Esophagus (tissue), 2 donors: ENCODE data around the gene IER5L. TPM values are rescaled to one million over a fixed set of nuclear protein-coding genes. Genes with fewer than 3 reads are reported as not detected.

ENCODE experiments used
- H3K27ac ChIP-seq, 2 donors: one replicate each; pipeline ENCODE4 v1.5.1; 2013; ENCODE audit warnings: low read depth in 2 of 2, mild to moderate bottlenecking in 2 of 2, inconsistent platforms in 1 of 2, low read length in 1 of 2, moderate library complexity in 1 of 2
- H3K27me3 ChIP-seq, 2 donors: one replicate each; pipeline ENCODE4 v1.6.1; 2013; ENCODE audit warnings: low read length in 2 of 2, control low read depth in 1 of 2, mild to moderate bottlenecking in 1 of 2; ENCODE audit not compliant: insufficient read depth in 2 of 2, control insufficient read depth in 1 of 2
- H3K36me3 ChIP-seq, 2 donors: one replicate each; pipeline ENCODE4 v1.6.1; 2013; ENCODE audit warnings: low read length in 1 of 2; ENCODE audit not compliant: control insufficient read depth in 2 of 2, insufficient read depth in 2 of 2
- H3K4me1 ChIP-seq, 2 donors: one replicate each; pipeline ENCODE4 v1.6.1; 2013; ENCODE audit warnings: low read length in 1 of 2; ENCODE audit not compliant: control insufficient read depth in 2 of 2, insufficient read depth in 2 of 2
- H3K4me3 ChIP-seq, 2 donors: one replicate each; pipeline ENCODE4 v1.5.1; 2013; ENCODE audit warnings: low read length in 2 of 2, mild to moderate bottlenecking in 2 of 2, low read depth in 1 of 2, moderate library complexity in 1 of 2
- H3K9me3 ChIP-seq, 2 donors: one replicate each; pipeline ENCODE4 v1.6.1; 2013; ENCODE audit warnings: mild to moderate bottlenecking in 2 of 2, low read depth in 1 of 2, low read length in 1 of 2, moderate library complexity in 1 of 2; ENCODE audit not compliant: control insufficient read depth in 2 of 2, insufficient read depth in 1 of 2
- WGBS, 2 donors: extraction: QIAGEN DNeasy Blood & Tissue Kit; methylation state at CpG; one replicate each; pipeline ENCODE4 v1.1.7; 2013; 5-methylcytosine and 5-hydroxymethylcytosine counted together
- polyA plus RNA-seq, 2 donors: library from polyadenylated mRNA; stranded (reverse); fragments of 200-250 nt; gene quantifications; one replicate each; pipeline ENCODE4 v1.2.3, GENCODE V29; 2013
- donor health status: healthy with polysubstance abuse.
- donor health status: Bipolar disorder and iron deficiency.

Gene IER5L
- polyA plus RNA-seq, 2 donors: 5.4 to 8.4 TPM

GRCh38 chr9:129128689-129129088, 49.4 kb downstream of the IER5L start:
- 91% methylated on average over 5 of the region's 5 CpGs for WGBS, 2 donors
- peaks cover 0 to 2% of the 10 kb centered on the region in 2 donors for H3K4me1 ChIP-seq
- H3K36me3 ChIP-seq: peaks cover 0 to 17% of the 10 kb centered on the region in 2 donors

GRCh38 chr9:129126749-129127618, 51.1 kb downstream of the IER5L start:
- H3K4me3 ChIP-seq: no peak overlapping the region
- H3K27ac ChIP-seq: peak overlapping the region; percentile 30 to 37
- peaks cover 5 to 23% of the 10 kb centered on the region in 2 donors for H3K36me3 ChIP-seq
- 72 to 73% methylated on average over 10 of the region's 10 CpGs for WGBS, 2 donors
- no peaks in the 10 kb centered on the region for H3K27me3 ChIP-seq
- H3K4me1 ChIP-seq: peaks cover 0 to 2% of the 10 kb centered on the region in 2 donors
- no peaks in the 10 kb centered on the region for H3K9me3 ChIP-seq

More at GRCh38 chr9:129128689-129129088, 49.4 kb downstream of the IER5L start:
- Histone ChIP-seq H3K4me3 (no peak overlapping the region), H3K27me3 (no peaks in the 10 kb centered on the region), H3K27ac (no peak overlapping the region), H3K9me3 (no peaks in the 10 kb centered on the region)

Other genes starting within 250 kb of the IER5L start
- gene DOLK, start 230.7 kb downstream of the IER5L start, polyA plus RNA-seq: 10 to 100 TPM in 1 of 2 donors, 1 to 10 TPM in 1; 5.3 to 11.6 TPM
- gene NUP188, start 230.6 kb downstream of the IER5L start, polyA plus RNA-seq: 10 to 100 TPM; 19.7 to 21.8 TPM
- 100 to 1,000 TPM; 144 to 183 TPM for gene SH3GLB2, start 149.9 kb downstream of the IER5L start, polyA plus RNA-seq
- 10 to 100 TPM; 25.5 to 36.2 TPM for gene MIGA2, start 141.6 kb downstream of the IER5L start, polyA plus RNA-seq
- 10 to 100 TPM; 11.4 to 16.5 TPM for gene DOLPP1, start 97.2 kb downstream of the IER5L start, polyA plus RNA-seq
- 10 to 100 TPM; 26.6 to 36.7 TPM for gene CRAT, start 67.5 kb downstream of the IER5L start, polyA plus RNA-seq
- gene PTPA, start 66.8 kb downstream of the IER5L start, polyA plus RNA-seq: 100 to 1,000 TPM in 1 of 2 donors, 10 to 100 TPM in 1; 80.0 to 126 TPM